Esophagus muscularis mucosa (tissue), 4 donors: ENCODE measurements around the gene NACA2. TPM values are rescaled to one million over a fixed set of nuclear protein-coding genes. Genes with fewer than 3 reads are reported as not detected.

Source experiments
- DNase-seq: peaks from one replicate; pipeline ENCODE4 v3.0.0-alpha.2; 2017; ENCODE audit errors: extremely low spot score
- H3K27ac ChIP-seq, 4 donors: fragments of 200-600 bp; sonication (generic); replicated peaks in 1 of 4; 1 replicate in 3 of 4; 2 replicates in 1 of 4; pipeline ENCODE4 v1.5.1; 2016 to 2019; ENCODE audit warnings: mild to moderate bottlenecking in 1 of 4
- H3K27me3 ChIP-seq, 4 donors: fragments of 200-600 bp; sonication (generic); one replicate each; pipeline versions ENCODE4 v1.5.1 to v1.6.0; 2016 to 2019
- H3K36me3 ChIP-seq, 4 donors: fragments of 200-600 bp; sonication (generic); one replicate each; pipeline ENCODE4 v1.5.1; 2016 to 2019
- H3K4me1 ChIP-seq, 4 donors: fragments of 200-600 bp; sonication (generic); one replicate each; pipeline ENCODE4 v1.5.1; 2016 to 2019
- H3K4me3 ChIP-seq, 4 donors: fragments of 200-600 bp; sonication (generic); 1 replicate in 2 of 4; 2 replicates in 2 of 4; pipeline ENCODE4 v1.5.1; 2016 to 2019; ENCODE audit warnings: mild to moderate bottlenecking in 4 of 4, moderate library complexity in 1 of 4
- H3K9me3 ChIP-seq, 4 donors: fragments of 200-600 bp; sonication (generic); 1 replicate in 3 of 4; 2 replicates in 1 of 4; pipeline ENCODE4 v1.5.1; 2016 to 2019
- EP300 ChIP-seq: sonication (generic); formaldehyde crosslinking; IDR thresholded peaks from one replicate; pipeline ENCODE4 v1.6.1; 2017; ENCODE audit warnings: antibody characterized with exemption
- POLR2A ChIP-seq: fragments of 450-650 bp; IDR thresholded peaks from one replicate; pipeline ENCODE4 v1.6.1; 2017; ENCODE audit warnings: antibody characterized with exemption, moderate library complexity, mild to moderate bottlenecking, low read depth
- POLR2AphosphoS5 ChIP-seq, 2 donors: sonication (generic); formaldehyde crosslinking; IDR thresholded peaks; one replicate each; pipeline ENCODE4 v1.6.1; 2017; ENCODE audit warnings: antibody characterized with exemption in 2 of 2
- WGBS: methylation state at CpG from one replicate; pipeline ENCODE4 v1.1.5; 2018; 5-methylcytosine and 5-hydroxymethylcytosine counted together
- intact Hi-C: fragments of 100-400 bp; cut with DNase I; formaldehyde crosslinking; loops from one replicate; pipeline ENCODE4 v1.15.1; 2023
- total RNA-seq, 4 donors: library from RNA; depleted of rRNA; stranded (reverse); fragments of >200 nt; gene quantifications; one replicate each; pipeline versions ENCODE4 v1.1.0 to v1.2.1, GENCODE V29; 2016
- TF ChIP-seq, protein P1 (sequence below), 3 experiments: fragments of 200-600 bp in 2 of 3; fragments of 450-650 bp in 1 of 3; sonication (generic) in 2 of 3; IDR thresholded peaks; one replicate each; pipeline ENCODE4 v1.5.1; 2017 to 2019; ENCODE audit warnings: antibody characterized with exemption in 3 of 3, mild to moderate bottlenecking in 2 of 3, moderate library complexity in 1 of 3

The NACA2 gene
- total RNA-seq, 4 donors from 2014 or later, result not detected

DNA sequence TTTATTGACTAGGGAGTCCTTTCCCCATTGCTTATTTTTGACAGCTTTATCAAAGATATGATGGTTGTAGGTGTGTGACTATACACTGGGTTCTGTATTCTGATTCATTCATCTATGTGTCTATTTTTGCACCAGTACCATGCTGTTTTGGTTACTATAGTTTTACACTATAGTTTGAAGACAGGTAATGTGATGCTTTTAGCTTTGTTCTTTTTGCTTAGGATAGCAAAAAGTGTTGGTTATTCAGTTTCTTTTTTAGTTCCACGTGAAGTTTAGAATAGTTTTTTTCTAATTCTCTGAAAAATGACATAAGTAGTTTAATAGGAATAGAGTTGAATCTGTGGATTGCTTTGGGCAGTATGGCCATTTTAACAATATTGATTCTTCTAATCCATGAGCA lies 50.1 kb downstream of the NACA2 start:
- no peak for DNase-seq
- TF ChIP-seq EP300, result no peak
- TF ChIP-seq POLR2A, result no peak
- TF ChIP-seq, protein P1, sequence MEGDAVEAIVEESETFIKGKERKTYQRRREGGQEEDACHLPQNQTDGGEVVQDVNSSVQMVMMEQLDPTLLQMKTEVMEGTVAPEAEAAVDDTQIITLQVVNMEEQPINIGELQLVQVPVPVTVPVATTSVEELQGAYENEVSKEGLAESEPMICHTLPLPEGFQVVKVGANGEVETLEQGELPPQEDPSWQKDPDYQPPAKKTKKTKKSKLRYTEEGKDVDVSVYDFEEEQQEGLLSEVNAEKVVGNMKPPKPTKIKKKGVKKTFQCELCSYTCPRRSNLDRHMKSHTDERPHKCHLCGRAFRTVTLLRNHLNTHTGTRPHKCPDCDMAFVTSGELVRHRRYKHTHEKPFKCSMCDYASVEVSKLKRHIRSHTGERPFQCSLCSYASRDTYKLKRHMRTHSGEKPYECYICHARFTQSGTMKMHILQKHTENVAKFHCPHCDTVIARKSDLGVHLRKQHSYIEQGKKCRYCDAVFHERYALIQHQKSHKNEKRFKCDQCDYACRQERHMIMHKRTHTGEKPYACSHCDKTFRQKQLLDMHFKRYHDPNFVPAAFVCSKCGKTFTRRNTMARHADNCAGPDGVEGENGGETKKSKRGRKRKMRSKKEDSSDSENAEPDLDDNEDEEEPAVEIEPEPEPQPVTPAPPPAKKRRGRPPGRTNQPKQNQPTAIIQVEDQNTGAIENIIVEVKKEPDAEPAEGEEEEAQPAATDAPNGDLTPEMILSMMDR (IDR thresholded peaks at IDR 0.05), result no peak
- no peak for TF ChIP-seq POLR2AphosphoS5 (IDR thresholded peaks at IDR 0.05)
- Histone ChIP-seq H3K4me3 (no peak overlapping the region), H3K27ac (no peak overlapping the region), H3K9me3 (peaks cover 0 to 29% (median 9%) of the 10 kb centered on the region in 4 donors), H3K36me3 (no peaks in the 10 kb centered on the region), H3K4me1 (no peaks in the 10 kb centered on the region), H3K27me3 (no peaks in the 10 kb centered on the region)
- intact Hi-C loops, result no loop called here
- WGBS, result 87% methylated on average over 1 of the region's 1 CpG

Other genes starting within 250 kb of the NACA2 start
- 10 to 100 TPM; 17.9 to 42.6 (median 31.3) TPM for gene TBX2, start 191.4 kb downstream of the NACA2 start, total RNA-seq
- gene TBX4, start 138.8 kb downstream of the NACA2 start, total RNA-seq, result not detected